ENCODE data around the gene SBF1. TPM values are rescaled to one million over a fixed set of nuclear protein-coding genes. Genes with fewer than 3 reads are reported as not detected.
A peak's percentile ranks its signal among the peaks of the same experiment; 100 is the strongest.

The SBF1 gene
- total RNA-seq, 1 donor from 2014 or later = 55.8 TPM

DNA sequence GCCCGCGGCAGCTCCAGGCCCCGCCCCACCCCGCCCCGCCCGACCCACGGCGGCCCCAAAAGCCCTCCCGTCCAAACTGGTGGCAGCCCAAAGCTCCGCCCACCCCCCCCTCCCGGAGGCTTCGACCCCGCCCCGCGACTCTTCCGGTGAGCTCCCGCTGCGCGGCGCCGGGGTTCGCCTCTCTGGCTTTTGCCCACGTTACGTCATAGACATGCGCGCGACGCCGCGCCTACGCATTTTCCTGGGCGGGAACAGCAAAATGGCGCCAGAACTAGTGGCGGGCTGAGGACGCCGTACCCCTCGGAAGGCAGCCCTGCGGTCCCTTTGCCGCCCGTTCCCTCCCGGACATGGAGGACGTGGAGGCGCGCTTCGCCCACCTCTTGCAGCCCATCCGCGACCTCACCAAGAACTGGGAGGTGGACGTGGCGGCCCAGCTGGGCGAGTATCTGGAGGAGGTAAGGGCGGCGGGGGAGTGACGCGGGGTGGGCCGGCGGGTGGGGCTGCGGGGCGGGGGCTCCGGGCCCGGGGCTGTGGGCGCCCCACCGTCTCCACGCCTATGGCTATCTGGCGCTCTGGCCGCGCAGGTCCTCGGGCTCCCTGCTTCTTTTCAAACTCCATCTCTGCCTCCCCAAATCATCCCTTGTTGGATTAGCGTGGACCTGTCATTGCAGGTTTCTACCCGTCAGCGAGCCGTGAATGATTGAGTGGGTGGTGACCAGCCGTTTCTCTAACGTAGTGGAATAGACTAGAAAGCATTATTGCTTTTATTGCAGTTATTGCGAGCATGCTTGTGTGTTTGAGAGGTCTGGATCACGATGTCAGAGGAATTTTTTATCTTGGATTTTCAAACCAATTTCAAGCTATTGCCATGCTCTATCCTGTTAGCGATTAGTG is 33.4 kb upstream of the SBF1 start, which contains the start of gene NCAPH2:
NCAPH2 (plus strand) TSS at position 234 of the 894 bp plus-strand sequence; CDS start at position 348, 114 bp downstream.
- Histone ChIP-seq H3K9me3 (replicated peaks) (no peaks in the 10 kb centered on the region), H3K4me1 (peaks cover 34% of the 10 kb centered on the region), H3K4me3 (peak within 1 kb of the TSS; percentile 99), H3K27me3 (ENCODE audit: low read depth) (no peaks in the 10 kb centered on the region), H3K27ac (replicated peaks) (peak within 1 kb of the TSS; percentile 94), H3K36me3 (peaks cover 22% of the 10 kb centered on the region)
- intact Hi-C loops (cut with micrococcal nuclease) = no loop called here
- TF ChIP-seq, protein P1, sequence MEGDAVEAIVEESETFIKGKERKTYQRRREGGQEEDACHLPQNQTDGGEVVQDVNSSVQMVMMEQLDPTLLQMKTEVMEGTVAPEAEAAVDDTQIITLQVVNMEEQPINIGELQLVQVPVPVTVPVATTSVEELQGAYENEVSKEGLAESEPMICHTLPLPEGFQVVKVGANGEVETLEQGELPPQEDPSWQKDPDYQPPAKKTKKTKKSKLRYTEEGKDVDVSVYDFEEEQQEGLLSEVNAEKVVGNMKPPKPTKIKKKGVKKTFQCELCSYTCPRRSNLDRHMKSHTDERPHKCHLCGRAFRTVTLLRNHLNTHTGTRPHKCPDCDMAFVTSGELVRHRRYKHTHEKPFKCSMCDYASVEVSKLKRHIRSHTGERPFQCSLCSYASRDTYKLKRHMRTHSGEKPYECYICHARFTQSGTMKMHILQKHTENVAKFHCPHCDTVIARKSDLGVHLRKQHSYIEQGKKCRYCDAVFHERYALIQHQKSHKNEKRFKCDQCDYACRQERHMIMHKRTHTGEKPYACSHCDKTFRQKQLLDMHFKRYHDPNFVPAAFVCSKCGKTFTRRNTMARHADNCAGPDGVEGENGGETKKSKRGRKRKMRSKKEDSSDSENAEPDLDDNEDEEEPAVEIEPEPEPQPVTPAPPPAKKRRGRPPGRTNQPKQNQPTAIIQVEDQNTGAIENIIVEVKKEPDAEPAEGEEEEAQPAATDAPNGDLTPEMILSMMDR (IDR thresholded peaks at IDR 0.05; ENCODE audit: borderline replicate concordance) = no peak
- peak; percentile 95 for DNase-seq

DNA sequence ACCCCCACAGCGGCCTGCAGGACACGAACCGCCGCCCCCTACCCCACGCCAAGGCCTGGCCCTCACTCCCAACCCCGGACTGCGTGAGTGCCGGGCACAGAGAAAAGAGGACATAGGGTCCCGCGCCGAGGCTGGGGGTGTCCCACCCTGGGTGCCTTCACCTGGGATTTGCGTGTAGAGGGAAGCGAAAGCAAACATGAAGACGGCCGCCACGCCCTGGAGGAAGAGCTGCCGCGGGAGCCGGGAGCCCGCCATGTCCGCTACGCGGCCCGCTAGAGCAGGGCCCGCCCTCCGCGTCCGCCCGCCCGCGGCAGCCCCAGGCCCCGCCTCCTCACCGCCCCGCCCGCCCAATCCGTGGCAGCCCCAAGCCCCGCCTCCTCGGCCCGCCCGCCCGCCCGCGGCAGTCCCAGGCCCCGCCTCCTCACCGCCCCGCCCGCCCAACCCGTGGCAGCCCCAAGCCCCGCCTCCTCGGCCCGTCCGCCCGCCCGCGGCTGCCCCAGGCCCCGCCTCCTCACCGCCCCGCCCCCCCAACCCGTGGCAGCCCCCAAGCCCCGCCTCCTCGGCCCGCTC is 32.7 kb upstream of the SBF1 start, which contains the start of gene LMF2:
LMF2 (minus strand) TSS at position 282 of the 570 bp plus-strand sequence; CDS start at position 255, 27 bp downstream.
- Histone ChIP-seq H3K27me3 (ENCODE audit: low read depth) (no peaks in the 10 kb centered on the region), H3K9me3 (replicated peaks) (no peaks in the 10 kb centered on the region)

DNA sequence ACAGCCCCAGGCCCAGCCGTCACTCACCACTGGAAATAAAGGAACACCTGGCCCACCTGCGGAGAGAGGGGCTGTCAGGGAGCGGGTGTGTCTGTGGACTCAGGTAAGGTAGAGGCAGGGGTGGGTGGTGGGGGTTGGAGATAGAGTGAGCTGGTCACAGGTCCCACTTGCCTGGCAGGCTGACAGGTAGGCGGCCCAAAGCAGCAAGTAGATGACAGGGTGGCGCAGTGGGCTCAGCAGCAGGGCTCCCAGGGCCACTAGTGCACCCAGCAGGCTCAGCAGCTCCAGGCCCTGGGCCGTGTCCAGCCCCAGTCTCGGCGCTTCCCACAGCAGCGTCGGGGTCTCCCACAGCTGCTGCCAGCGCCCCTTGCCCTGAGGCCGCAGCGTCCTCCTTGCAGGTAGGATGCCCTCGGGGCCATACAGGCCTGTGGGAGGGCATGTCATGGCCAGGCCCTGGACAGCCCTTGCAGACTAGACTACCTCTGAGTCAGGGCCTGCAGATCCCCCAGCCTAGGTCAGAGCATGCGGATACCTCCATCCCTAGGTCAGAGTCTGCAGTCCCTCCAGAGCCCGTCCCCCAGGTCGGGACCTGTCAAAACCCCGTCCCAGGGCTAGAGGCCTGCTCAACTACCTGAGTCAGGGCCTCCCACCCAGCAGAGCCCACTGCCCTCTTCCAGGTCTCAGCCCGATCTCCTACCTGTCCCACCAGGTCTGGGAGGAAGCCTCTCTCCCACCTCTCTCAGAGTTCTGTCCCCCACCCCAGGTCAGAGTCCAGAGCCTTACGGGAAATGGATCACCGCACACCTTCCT is 32.0 kb upstream of the SBF1 start:
- H3K9me3 ChIP-seq (replicated peaks) = no peaks in the 10 kb centered on the region
- intact Hi-C loops (cut with micrococcal nuclease) = no loop called here
- no peaks in the 10 kb centered on the region for H3K27me3 ChIP-seq (ENCODE audit: low read depth)
- H3K4me3 ChIP-seq = peak overlapping the region; percentile 99
- H3K36me3 ChIP-seq = peaks cover 34% of the 10 kb centered on the region
- H3K4me1 ChIP-seq = peaks cover 34% of the 10 kb centered on the region
- H3K27ac ChIP-seq (replicated peaks) = peak overlapping the region; percentile 94
- no peak for DNase-seq
- TF ChIP-seq, protein P1 (IDR thresholded peaks at IDR 0.05; ENCODE audit: borderline replicate concordance) = no peak

More for the DNA sequence above, 32.7 kb upstream of the SBF1 start, which contains the start of gene LMF2:
- Histone ChIP-seq H3K27ac (replicated peaks) (peak within 1 kb of the TSS; percentile 94), H3K4me3 (peak within 1 kb of the TSS; percentile 99), H3K4me1 (peaks cover 34% of the 10 kb centered on the region), H3K36me3 (peaks cover 30% of the 10 kb centered on the region)
- intact Hi-C loops (cut with micrococcal nuclease) = no loop called here
- DNase-seq = peak; percentile 90
- TF ChIP-seq, protein P1 (IDR thresholded peaks at IDR 0.05; ENCODE audit: borderline replicate concordance) = no peak

DNA sequence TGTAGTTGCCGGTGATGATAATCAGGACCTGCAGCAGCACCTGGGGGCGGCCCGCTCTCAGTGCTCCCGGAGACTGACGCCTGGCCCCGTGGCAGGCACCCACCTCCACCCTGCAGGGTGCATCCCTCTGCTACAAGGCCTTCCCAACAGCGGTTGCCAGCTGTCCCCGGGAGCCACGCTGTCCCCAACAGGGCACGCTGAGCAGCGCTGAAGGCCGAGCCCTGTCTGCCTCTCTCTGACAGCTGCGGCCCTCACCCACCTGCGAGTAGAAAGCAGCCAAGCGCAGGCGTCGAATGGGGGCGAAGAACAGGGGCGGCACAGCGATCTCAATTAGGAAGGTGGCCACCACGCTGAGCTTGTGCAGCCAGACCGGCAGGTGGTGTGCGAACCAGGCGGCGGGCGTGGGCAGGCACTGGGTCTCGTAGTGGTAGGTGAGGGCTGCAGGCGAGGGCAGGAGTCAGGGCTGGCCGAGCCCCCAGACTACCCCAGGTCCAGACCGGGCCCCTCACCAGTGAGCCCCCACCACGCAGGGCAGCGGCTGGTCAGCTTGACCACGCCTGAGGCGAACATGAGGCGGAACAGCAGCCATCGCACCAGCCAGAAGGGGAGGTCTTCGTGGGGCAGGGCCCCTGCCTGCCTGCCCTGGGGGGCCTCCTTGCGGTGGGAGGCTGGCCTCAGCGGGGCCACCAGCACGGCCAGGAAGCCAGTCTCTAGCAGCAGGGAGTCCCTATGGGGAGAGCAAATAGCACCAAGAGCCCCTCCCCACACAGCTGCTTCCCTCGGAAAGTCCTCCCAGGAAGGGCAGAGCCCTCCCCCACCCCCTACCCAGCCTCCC is 31.2 kb upstream of the SBF1 start:
- peak overlapping the region; percentile 99 for H3K4me3 ChIP-seq
- intact Hi-C loops (cut with micrococcal nuclease) = no loop called here
- H3K9me3 ChIP-seq (replicated peaks) = no peaks in the 10 kb centered on the region
- peaks cover 34% of the 10 kb centered on the region for H3K4me1 ChIP-seq
- no peaks in the 10 kb centered on the region for H3K27me3 ChIP-seq (ENCODE audit: low read depth)
- TF ChIP-seq, protein P1 (IDR thresholded peaks at IDR 0.05; ENCODE audit: borderline replicate concordance) = no peak
- peaks cover 34% of the 10 kb centered on the region for H3K36me3 ChIP-seq
- no peak for DNase-seq
- H3K27ac ChIP-seq (replicated peaks) = no peak overlapping the region
